OCI-LY7 (cell line): ENCODE data around the gene SEMA3F. TPM values are rescaled to one million over a fixed set of nuclear protein-coding genes. Genes with fewer than 3 reads are reported as not detected.

Experiments used
- BruUV-seq: library from RNA; stranded (reverse); fragments of 400-500 nt; replicated peaks from 2 replicates; lab custom pipeline; 2021; lab: Mats Ljungman, UMichigan
- CTCF ChIA-PET: fragments of 300-600 bp; sonication (Branson Sonifier 250); formaldehyde crosslinking; loops from one replicate; lab custom pipeline; 2022; ENCODE audit warnings: antibody characterized with exemption; ENCODE audit not compliant: unreplicated experiment; lab: Charles Lee
- POLR2A ChIA-PET: fragments of 300-600 bp; sonication (Branson Sonifier 250); formaldehyde crosslinking; loops from one replicate; lab custom pipeline; 2022; ENCODE audit warnings: antibody characterized with exemption; lab: Charles Lee
- DNase-seq: peaks from one replicate; pipeline ENCODE4 v3.0.0-alpha.2; 2015; ENCODE audit warnings: low spot score
- H2AFZ ChIP-seq: fragments of 200-600 bp; sonication (generic), shearing (Covaris generic); 2 replicates; pipeline ENCODE4 v1.6.1; 2014; ENCODE audit warnings: mild to moderate bottlenecking, antibody characterized with exemption, low read length, moderate library complexity
- H3K27ac ChIP-seq: fragments of 200-600 bp; sonication (generic); 2 replicates; pipeline ENCODE4 v1.5.1; 2014; ENCODE audit warnings: mixed run types, low read depth, mild to moderate bottlenecking, moderate library complexity, low read length, inconsistent platforms; ENCODE audit not compliant: poor library complexity, severe bottlenecking
- H3K36me3 ChIP-seq: fragments of 200-600 bp; sonication (generic); 2 replicates; pipeline ENCODE4 v1.6.1; 2014; ENCODE audit warnings: mild to moderate bottlenecking, antibody characterized with exemption, low read length, moderate library complexity, mixed read lengths; ENCODE audit not compliant: insufficient read depth
- H3K4me1 ChIP-seq: fragments of 200-600 bp; sonication (generic); 2 replicates; pipeline ENCODE4 v1.5.1; 2014; ENCODE audit warnings: mild to moderate bottlenecking, low read length; ENCODE audit not compliant: insufficient read depth, poor library complexity, severe bottlenecking
- H3K4me2 ChIP-seq: fragments of 200-600 bp; sonication (generic); 2 replicates; pipeline ENCODE4 v1.6.1; 2014; ENCODE audit warnings: mild to moderate bottlenecking, low read length
- H3K4me3 ChIP-seq: fragments of 200-600 bp; sonication (generic); 2 replicates; pipeline ENCODE4 v1.5.1; 2014; ENCODE audit warnings: mild to moderate bottlenecking, low read depth, low read length; ENCODE audit not compliant: poor library complexity, severe bottlenecking
- H3K79me2 ChIP-seq: fragments of 200-600 bp; sonication (generic); 2 replicates; pipeline ENCODE4 v1.6.1; 2016; ENCODE audit warnings: low read depth, mild to moderate bottlenecking, low read length, moderate library complexity, mixed read lengths; ENCODE audit not compliant: insufficient read depth
- H3K9me2 ChIP-seq: fragments of 200-600 bp; sonication (generic); 2 replicates; pipeline ENCODE4 v1.6.1; 2016; ENCODE audit warnings: mild to moderate bottlenecking, low read length, mixed read lengths; ENCODE audit not compliant: insufficient read depth
- H3K9me3 ChIP-seq: fragments of 200-600 bp; sonication (generic); 2 replicates; pipeline ENCODE4 v1.6.1; 2014; ENCODE audit warnings: mild to moderate bottlenecking, mixed run types, low read length, mixed read lengths
- H4K20me1 ChIP-seq: fragments of 200-600 bp; sonication (generic); 2 replicates; pipeline ENCODE4 v1.6.1; 2014; ENCODE audit warnings: mild to moderate bottlenecking, antibody characterized with exemption, low read length, moderate library complexity, mixed read lengths; ENCODE audit not compliant: insufficient read depth
- CTCF ChIP-seq: fragments of 200-600 bp; sonication (generic); conservative IDR thresholded peaks from 2 replicates; pipeline ENCODE4 v1.5.1; 2014; ENCODE audit warnings: mild to moderate bottlenecking, antibody characterized with exemption, low read length, moderate library complexity, mixed read lengths
- EZH2phosphoT487 ChIP-seq: fragments of 200-600 bp; sonication (generic); IDR thresholded peaks from 2 replicates; pipeline ENCODE4 v1.6.1; 2018; ENCODE audit warnings: low read depth, borderline replicate concordance, mild to moderate bottlenecking, mixed run types, antibody characterized with exemption, low read length, moderate library complexity, mixed read lengths
- intact Hi-C: fragments of 100-400 bp; cut with micrococcal nuclease; formaldehyde crosslinking; loops from one replicate; pipeline ENCODE4 v1.10.0; 2022; ENCODE audit not compliant: unreplicated experiment
- total RNA-seq, 2 experiments: library from RNA; depleted of rRNA in 1 of 2; stranded (reverse); fragments of >200 nt in 1 of 2; shearing (Covaris generic) in 1 of 2; gene quantifications; 2 replicates each; pipeline ENCODE4 v1.2.3, GENCODE V29; 2014 to 2022

SEMA3F gene
- total RNA-seq, 2 experiments from 2014 or later, result 0.84 TPM; not detected in 1

GRCh38 chr3:50235716-50236483, 80.8 kb downstream of the SEMA3F start, which contains the start of gene GNAI2:
Gene GNAI2, plus strand, starts transcription at chr3:50236204. Its CDS starts 132 bp downstream, at chr3:50236336.
- peaks cover 41% of the 10 kb centered on the region for H3K4me1 ChIP-seq
- H3K9me3 ChIP-seq, result no peaks in the 10 kb centered on the region
- H3K36me3 ChIP-seq, result peaks cover 24% of the 10 kb centered on the region; the same call in 1 of the 2 replicates
- peak within 1 kb of the TSS; percentile 87 for H3K4me2 ChIP-seq
- H3K4me3 ChIP-seq, result peak within 1 kb of the TSS; percentile 80
- DNase-seq, result peak; percentile 98
- intact Hi-C loops, result loop anchor here (5.0 kb wide), 2 partner anchors 101 to 331 kb away; partner anchors contain the start of genes C3orf18 and HEMK1
- H4K20me1 ChIP-seq, result no peaks in the 10 kb centered on the region
- peak within 1 kb of the TSS; percentile 58; the same call in 1 of the 2 replicates for H2AFZ ChIP-seq
- ChIA-PET POLR2A (interaction anchor here (0.6 to 1.8 kb wide), 11 partner anchors 8 to 1428 kb away, joined by 3 to 12 read pairs (median 4); partner anchors contain the start of gene TUSC2), CTCF (interaction anchor here (0.5 to 1.1 kb wide), 3 partner anchors 11 to 130 kb away, joined by 3 to 12 read pairs (median 4); no protein-coding TSS in a partner anchor)
- H3K79me2 ChIP-seq, result peaks cover 45% of the 10 kb centered on the region
- TF ChIP-seq EZH2phosphoT487 (no peak), CTCF (no peak)
- no TSS peak for BruUV-seq
- H3K27ac ChIP-seq, result peak within 1 kb of the TSS; percentile 64
- no peaks in the 10 kb centered on the region for H3K9me2 ChIP-seq

- Histone ChIP-seq H3K9me3 (no peaks in the 10 kb centered on the region), H2AFZ (no peak overlapping the region), H3K27ac (peak overlapping the region; percentile 64), H3K79me2 (peaks cover 52% of the 10 kb centered on the region), H3K4me3 (peak overlapping the region; percentile 80), H4K20me1 (0 out of 2 replicates have a peak, but pooled peaks cover under 1% of the 10 kb centered on the region), H3K4me2 (peak overlapping the region; percentile 87), H3K9me2 (no peaks in the 10 kb centered on the region), H3K36me3 (peaks cover 27% of the 10 kb centered on the region; the same call in 1 of the 2 replicates), H3K4me1 (peaks cover 48% of the 10 kb centered on the region)
- ChIA-PET CTCF (interaction anchor here (1.1 to 1.4 kb wide), 2 partner anchors 10 kb away, joined by 3 to 12 read pairs; no protein-coding TSS in a partner anchor), POLR2A (interaction anchor here (0.6 to 1.8 kb wide), 3 partner anchors 10 to 1281 kb away, joined by 3 to 12 read pairs (median 5); partner anchors contain the start of gene TUSC2)
- no peak for DNase-seq
- TF ChIP-seq EZH2phosphoT487, result no peak
- TF ChIP-seq CTCF, result no peak
- intact Hi-C loops, result loop anchor here (1.0 to 5.0 kb wide), 3 partner anchors 10 to 331 kb away; partner anchors contain the start of genes C3orf18 and HEMK1
- BruUV-seq, result TSS peak; percentile 52
Measured at GRCh38 chr3:50236484-50237132, 81.5 kb downstream of the SEMA3F start.
